HEK293T (cell line): ENCODE measurements around the gene MOGAT2.

ENCODE experiments used
- CTCF ChIA-PET: fragments of 350-600 bp; formaldehyde crosslinking; extraction: SDS; loops from one replicate; lab custom pipeline; 2021; ENCODE audit warnings: antibody characterized with exemption, inconsistent platforms; lab: Yijun Ruan, JAX
- POLR2A ChIA-PET: fragments of 350-600 bp; formaldehyde crosslinking; extraction: SDS; loops from one replicate; lab custom pipeline; 2020; ENCODE audit warnings: antibody characterized with exemption, inconsistent platforms; lab: Yijun Ruan, JAX
- DNase-seq: peaks from one replicate; pipeline ENCODE4 v3.0.0; 2012; ENCODE audit warnings: mixed read lengths; ENCODE audit errors: extremely low spot score
- ARNT ChIP-seq: fragments of 450-650 bp; IDR thresholded peaks from 2 replicates; pipeline ENCODE4 v1.6.1; 2017; ENCODE audit warnings: mild to moderate bottlenecking
- BHLHE40 ChIP-seq: fragments of 450-650 bp; IDR thresholded peaks from 2 replicates; pipeline ENCODE4 v1.6.1; 2016; ENCODE audit warnings: mild to moderate bottlenecking, moderate library complexity, borderline replicate concordance
- CTBP1 ChIP-seq: fragments of 450-650 bp; IDR thresholded peaks from 2 replicates; pipeline ENCODE4 v1.6.1; 2016; ENCODE audit warnings: borderline replicate concordance
- ELF4 ChIP-seq: fragments of 450-650 bp; IDR thresholded peaks from 2 replicates; pipeline ENCODE4 v1.6.1; 2017; ENCODE audit warnings: antibody characterized with exemption
- FOXA1 ChIP-seq: fragments of 450-650 bp; IDR thresholded peaks from 2 replicates; pipeline ENCODE4 v1.6.1; 2016; ENCODE audit warnings: mild to moderate bottlenecking
- FOXK2 ChIP-seq: fragments of 450-650 bp; IDR thresholded peaks from 2 replicates; pipeline ENCODE4 v1.6.1; 2016; ENCODE audit warnings: mild to moderate bottlenecking
- FOXM1 ChIP-seq: fragments of 450-650 bp; IDR thresholded peaks from 2 replicates; pipeline ENCODE4 v1.6.1; 2017; ENCODE audit warnings: mild to moderate bottlenecking, borderline replicate concordance
- HDGF ChIP-seq: fragments of 450-650 bp; IDR thresholded peaks from 2 replicates; pipeline ENCODE4 v1.6.1; 2017; ENCODE audit warnings: antibody characterized with exemption, borderline replicate concordance
- L3MBTL2 ChIP-seq: fragments of 450-650 bp; conservative IDR thresholded peaks from 2 replicates; pipeline ENCODE4 v1.6.1; 2016; ENCODE audit warnings: mild to moderate bottlenecking
- LEF1 ChIP-seq: fragments of 450-650 bp; IDR thresholded peaks from 2 replicates; pipeline ENCODE4 v1.6.1; 2017; ENCODE audit warnings: mild to moderate bottlenecking, borderline replicate concordance
- NFRKB ChIP-seq: fragments of 450-650 bp; IDR thresholded peaks from 2 replicates; pipeline ENCODE4 v1.6.1; 2016; ENCODE audit warnings: mild to moderate bottlenecking, moderate library complexity
- PKNOX1 ChIP-seq: fragments of 450-650 bp; IDR thresholded peaks from 2 replicates; pipeline ENCODE4 v1.6.1; 2016
- SP1 ChIP-seq: fragments of 450-650 bp; IDR thresholded peaks from 2 replicates; pipeline ENCODE4 v1.6.1; 2017
- SUZ12 ChIP-seq: fragments of 450-650 bp; IDR thresholded peaks from 2 replicates; pipeline ENCODE4 v1.6.1; 2016; ENCODE audit warnings: mild to moderate bottlenecking
- TARDBP ChIP-seq: fragments of 450-650 bp; IDR thresholded peaks from 2 replicates; pipeline ENCODE4 v1.6.1; 2016
- ZNF384 ChIP-seq: fragments of 450-650 bp; IDR thresholded peaks from 2 replicates; pipeline ENCODE4 v1.6.1; 2016

The MOGAT2 gene

GRCh38 chr11:75689863-75690609, 27.6 kb upstream of the MOGAT2 start:
- CTCF ChIA-PET, result no interaction called here
- POLR2A ChIA-PET, result no interaction called here

GRCh38 chr11:75691804-75692203, 25.8 kb upstream of the MOGAT2 start:
- DNase-seq, result no peak
- CTCF ChIA-PET, result no interaction called here
- POLR2A ChIA-PET, result no interaction called here
- TF ChIP-seq PKNOX1, result no peak
- no peak for TF ChIP-seq BHLHE40
- TF ChIP-seq ARNT, result no peak
- TF ChIP-seq L3MBTL2, result no peak
- TF ChIP-seq CTBP1, result no peak
- TF ChIP-seq HDGF, result no peak
- TF ChIP-seq FOXA1, result no peak
- TF ChIP-seq LEF1, result no peak
- no peak for TF ChIP-seq SP1
- TF ChIP-seq ZNF384, result no peak
- TF ChIP-seq ELF4, result no peak
- no peak for TF ChIP-seq FOXK2
- TF ChIP-seq SUZ12, result no peak
- no peak for TF ChIP-seq TARDBP
- no peak for TF ChIP-seq FOXM1
- TF ChIP-seq NFRKB, result no peak

More at GRCh38 chr11:75689863-75690609, 27.6 kb upstream of the MOGAT2 start:
- no peak for DNase-seq
- TF ChIP-seq ELF4 (no peak), L3MBTL2 (no peak)

DNA sequence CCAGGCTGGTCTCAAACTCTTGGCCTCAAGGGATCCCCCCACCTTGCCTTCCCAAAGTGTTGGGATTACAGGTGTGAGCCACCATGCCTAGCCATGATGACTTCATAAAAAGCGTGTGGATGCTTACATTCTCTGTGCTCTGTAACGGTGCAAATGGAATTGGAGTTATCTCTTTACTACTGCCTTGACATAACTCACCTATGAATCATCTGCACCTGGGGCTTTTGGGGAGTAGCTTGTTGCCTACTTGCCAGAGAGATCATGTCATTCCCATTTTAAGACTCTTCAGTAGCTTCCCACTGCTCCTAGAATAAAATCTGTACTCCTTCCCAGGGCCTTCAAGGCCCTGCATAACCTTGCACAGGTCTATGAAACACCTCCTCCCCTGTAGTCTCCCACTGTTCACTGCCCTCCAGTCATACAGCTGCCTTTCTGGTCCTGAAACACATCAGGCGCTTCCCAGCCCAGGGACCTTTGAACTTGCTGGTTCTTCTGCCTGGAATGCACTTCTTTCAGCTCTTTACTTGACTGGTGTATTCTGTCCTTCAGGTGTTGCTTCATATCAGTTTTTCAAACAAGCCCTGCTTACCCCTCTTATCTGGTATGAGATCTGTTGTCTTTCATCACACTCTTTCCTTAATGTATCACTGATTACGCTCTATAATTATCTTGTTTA, 19.6 kb upstream of the MOGAT2 start:
- TF ChIP-seq FOXM1, result no peak
- no peak for TF ChIP-seq HDGF
- no peak for TF ChIP-seq FOXK2
- no peak for TF ChIP-seq ZNF384
- no peak for TF ChIP-seq L3MBTL2
- no peak for TF ChIP-seq SUZ12
- TF ChIP-seq BHLHE40, result no peak
- POLR2A ChIA-PET, result no interaction called here
- CTCF ChIA-PET, result interaction anchor here (0.5 kb wide), 1 partner anchor 800 kb away, joined by 4 read pairs; no protein-coding TSS in a partner anchor
- DNase-seq, result no peak

DNA sequence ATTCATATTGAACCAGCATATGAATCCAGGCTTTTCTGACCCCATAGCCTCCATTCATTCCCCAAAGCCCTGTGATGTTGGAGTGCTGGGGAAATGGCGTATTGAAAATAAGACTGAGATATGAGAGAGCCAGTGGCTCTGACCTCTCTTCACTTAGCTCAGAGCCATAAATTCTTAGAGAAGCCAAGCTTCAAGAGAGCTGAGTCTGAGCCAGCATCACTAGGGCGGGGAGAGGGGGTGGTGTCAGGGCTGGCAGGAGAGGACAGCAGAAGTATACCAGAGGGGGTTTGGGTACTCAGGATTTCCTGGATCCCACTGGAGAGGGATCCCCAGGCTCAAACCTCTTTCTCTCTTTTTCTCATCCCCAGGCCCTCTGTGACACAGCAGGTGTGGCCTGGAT, 16.7 kb upstream of the MOGAT2 start:
- POLR2A ChIA-PET, result no interaction called here
- CTCF ChIA-PET, result no interaction called here
- no peak for DNase-seq
- no peak for TF ChIP-seq FOXK2
- TF ChIP-seq CTBP1, result no peak
- TF ChIP-seq NFRKB, result no peak
- TF ChIP-seq SP1, result no peak
- TF ChIP-seq TARDBP, result no peak
- no peak for TF ChIP-seq FOXM1
- no peak for TF ChIP-seq PKNOX1
- TF ChIP-seq ARNT, result no peak
- no peak for TF ChIP-seq LEF1
- no peak for TF ChIP-seq ZNF384
- TF ChIP-seq BHLHE40, result no peak
- no peak for TF ChIP-seq ELF4
- TF ChIP-seq HDGF, result no peak
- no peak for TF ChIP-seq FOXA1

GRCh38 chr11:75703695-75704237, 13.9 kb upstream of the MOGAT2 start:
- no peak for DNase-seq
- CTCF ChIA-PET, result interaction anchor here (1.1 kb wide), 1 partner anchor 8 kb away, joined by 4 read pairs; no protein-coding TSS in a partner anchor
- TF ChIP-seq NFRKB, result no peak
- TF ChIP-seq SUZ12, result no peak
- POLR2A ChIA-PET, result no interaction called here

DNA sequence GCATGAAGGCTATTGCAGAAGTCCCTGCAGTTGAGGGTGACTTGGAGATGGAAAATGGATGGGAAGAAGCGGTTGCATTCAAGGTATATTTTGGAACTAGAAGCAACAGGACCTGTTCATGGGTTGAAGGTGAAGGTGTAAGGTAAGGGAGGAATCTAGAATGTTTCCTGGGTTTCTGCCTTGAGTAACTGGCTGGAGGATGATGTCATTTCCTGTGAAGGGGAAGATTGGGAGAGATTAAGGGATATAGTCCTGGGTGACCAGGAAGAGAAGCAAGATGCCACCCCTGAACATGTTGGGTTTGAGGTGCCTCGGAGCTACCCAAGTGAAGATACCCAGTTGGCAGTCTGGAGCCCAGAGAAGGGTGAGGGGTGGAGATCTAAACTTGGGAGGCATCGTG, 12.1 kb upstream of the MOGAT2 start:
- POLR2A ChIA-PET, result interaction anchor here (0.6 kb wide), 1 partner anchor 122 kb away, joined by 3 read pairs; no protein-coding TSS in a partner anchor

More for the DNA sequence above, 12.1 kb upstream of the MOGAT2 start:
- TF ChIP-seq NFRKB (no peak), FOXA1 (no peak), ELF4 (no peak), TARDBP (no peak), HDGF (no peak), FOXK2 (no peak), SUZ12 (no peak), ARNT (no peak), BHLHE40 (no peak), LEF1 (no peak), ZNF384 (no peak), L3MBTL2 (no peak)
- CTCF ChIA-PET, result interaction anchor here (0.7 to 1.5 kb wide), 7 partner anchors 9 to 296 kb away, joined by 3 to 5 read pairs (median 4); no protein-coding TSS in a partner anchor
- no peak for DNase-seq
